ENCODE results near the gene MGAT5. TPM values are rescaled to one million over a fixed set of nuclear protein-coding genes. Genes with fewer than 3 reads are reported as not detected.

MGAT5 gene
- total RNA-seq, 1 donor from 2014 or later = 30.0 TPM

- H3K4me1 Mint-ChIP-seq (ENCODE audit: low read depth) = peaks cover 20% of the 10 kb centered on the region
- H3K27ac Mint-ChIP-seq (ENCODE audit: unreplicated experiment) = no peak overlapping the region
These were observed 158.2 kb downstream of the MGAT5 start for GRCh38 chr2:134411828-134412638.

GRCh38 chr2:134412639-134412999 is 158.7 kb downstream of the MGAT5 start:
- DNase-seq (ENCODE audit: low spot score) = no peak
- TF ChIP-seq, protein P1, sequence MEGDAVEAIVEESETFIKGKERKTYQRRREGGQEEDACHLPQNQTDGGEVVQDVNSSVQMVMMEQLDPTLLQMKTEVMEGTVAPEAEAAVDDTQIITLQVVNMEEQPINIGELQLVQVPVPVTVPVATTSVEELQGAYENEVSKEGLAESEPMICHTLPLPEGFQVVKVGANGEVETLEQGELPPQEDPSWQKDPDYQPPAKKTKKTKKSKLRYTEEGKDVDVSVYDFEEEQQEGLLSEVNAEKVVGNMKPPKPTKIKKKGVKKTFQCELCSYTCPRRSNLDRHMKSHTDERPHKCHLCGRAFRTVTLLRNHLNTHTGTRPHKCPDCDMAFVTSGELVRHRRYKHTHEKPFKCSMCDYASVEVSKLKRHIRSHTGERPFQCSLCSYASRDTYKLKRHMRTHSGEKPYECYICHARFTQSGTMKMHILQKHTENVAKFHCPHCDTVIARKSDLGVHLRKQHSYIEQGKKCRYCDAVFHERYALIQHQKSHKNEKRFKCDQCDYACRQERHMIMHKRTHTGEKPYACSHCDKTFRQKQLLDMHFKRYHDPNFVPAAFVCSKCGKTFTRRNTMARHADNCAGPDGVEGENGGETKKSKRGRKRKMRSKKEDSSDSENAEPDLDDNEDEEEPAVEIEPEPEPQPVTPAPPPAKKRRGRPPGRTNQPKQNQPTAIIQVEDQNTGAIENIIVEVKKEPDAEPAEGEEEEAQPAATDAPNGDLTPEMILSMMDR (IDR thresholded peaks at IDR 0.05) = no peak
- H3K36me3 Mint-ChIP-seq (ENCODE audit: low read depth) = no peaks in the 10 kb centered on the region
- H3K27ac Mint-ChIP-seq (ENCODE audit: unreplicated experiment) = no peak overlapping the region
- H3K4me1 Mint-ChIP-seq (ENCODE audit: low read depth) = peaks cover 20% of the 10 kb centered on the region
- H3K27me3 Mint-ChIP-seq (ENCODE audit: low read depth) = no peaks in the 10 kb centered on the region
- H3K9me3 Mint-ChIP-seq (ENCODE audit: low read depth) = no peaks in the 10 kb centered on the region
- H3K4me3 Mint-ChIP-seq (ENCODE audit: unreplicated experiment) = no peak overlapping the region

More at GRCh38 chr2:134411828-134412638, 158.2 kb downstream of the MGAT5 start:
- TF ChIP-seq, protein P1 (IDR thresholded peaks at IDR 0.05) = peak; percentile 87
- H3K27me3 Mint-ChIP-seq (ENCODE audit: low read depth) = no peaks in the 10 kb centered on the region
- DNase-seq (ENCODE audit: low spot score) = no peak
- H3K36me3 Mint-ChIP-seq (ENCODE audit: low read depth) = no peaks in the 10 kb centered on the region
- H3K9me3 Mint-ChIP-seq (ENCODE audit: low read depth) = no peaks in the 10 kb centered on the region
- H3K4me3 Mint-ChIP-seq (ENCODE audit: unreplicated experiment) = no peak overlapping the region

GRCh38 chr2:134413430-134413829 is 159.6 kb downstream of the MGAT5 start:
- H3K27me3 Mint-ChIP-seq (ENCODE audit: low read depth) = no peaks in the 10 kb centered on the region
- TF ChIP-seq, protein P1 (IDR thresholded peaks at IDR 0.05) = no peak
- H3K4me3 Mint-ChIP-seq (ENCODE audit: unreplicated experiment) = no peak overlapping the region
- H3K27ac Mint-ChIP-seq (ENCODE audit: unreplicated experiment) = no peak overlapping the region
- peaks cover 17% of the 10 kb centered on the region for H3K4me1 Mint-ChIP-seq (ENCODE audit: low read depth)
- no peaks in the 10 kb centered on the region for H3K9me3 Mint-ChIP-seq (ENCODE audit: low read depth)
- no peak for DNase-seq (ENCODE audit: low spot score)
- no peaks in the 10 kb centered on the region for H3K36me3 Mint-ChIP-seq (ENCODE audit: low read depth)

- TF ChIP-seq, protein P1 (IDR thresholded peaks at IDR 0.05) = no peak
- DNase-seq (ENCODE audit: low spot score) = no peak
- Mint-ChIP-seq H3K27ac (ENCODE audit: unreplicated experiment) (no peak overlapping the region), H3K4me1 (ENCODE audit: low read depth) (peaks cover 14% of the 10 kb centered on the region), H3K27me3 (ENCODE audit: low read depth) (no peaks in the 10 kb centered on the region), H3K9me3 (ENCODE audit: low read depth) (no peaks in the 10 kb centered on the region), H3K36me3 (ENCODE audit: low read depth) (no peaks in the 10 kb centered on the region), H3K4me3 (ENCODE audit: unreplicated experiment) (no peak overlapping the region)
These were observed 160.0 kb downstream of the MGAT5 start for GRCh38 chr2:134413912-134414311.

DNA sequence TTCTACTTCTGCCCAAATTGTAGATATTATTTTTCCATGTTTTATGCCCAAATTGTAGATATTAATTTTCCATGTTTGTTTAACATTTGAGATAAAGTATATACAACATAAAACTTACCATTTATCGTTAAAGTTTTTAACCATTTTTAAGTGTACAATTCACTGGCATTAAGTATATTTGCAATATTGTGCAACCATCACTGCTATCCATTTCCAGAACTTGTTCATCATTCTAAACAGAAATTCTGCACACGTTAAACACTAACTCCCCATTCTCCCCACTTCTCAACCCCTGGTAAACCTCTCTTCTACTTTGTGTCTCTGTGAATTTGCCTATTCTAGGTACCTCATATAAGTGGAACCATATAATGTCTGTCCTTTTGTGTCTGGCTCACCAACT is 162.1 kb downstream of the MGAT5 start:
- no peaks in the 10 kb centered on the region for H3K36me3 Mint-ChIP-seq (ENCODE audit: low read depth)
- no peak overlapping the region for H3K27ac Mint-ChIP-seq (ENCODE audit: unreplicated experiment)

More for the DNA sequence above, 162.1 kb downstream of the MGAT5 start:
- TF ChIP-seq, protein P1 (IDR thresholded peaks at IDR 0.05) = no peak
- DNase-seq (ENCODE audit: low spot score) = no peak
- Mint-ChIP-seq H3K4me1 (ENCODE audit: low read depth) (peaks cover 10% of the 10 kb centered on the region), H3K4me3 (ENCODE audit: unreplicated experiment) (no peak overlapping the region), H3K27me3 (ENCODE audit: low read depth) (no peaks in the 10 kb centered on the region), H3K9me3 (ENCODE audit: low read depth) (no peaks in the 10 kb centered on the region)

Data from chondrocyte (in vitro differentiated cells).